HG02970 (cell line): ENCODE results near the gene MPRIP.

ENCODE experiments used
- ATAC-seq: cut with Tn5 transposase; IDR thresholded peaks from one replicate; pipeline ENCODE4 v1.9.1; 2021; ENCODE audit warnings: mild to moderate bottlenecking, moderate library complexity, moderate number of reproducible peaks; ENCODE audit not compliant: unreplicated experiment, low FRiP score

Gene MPRIP

DNA sequence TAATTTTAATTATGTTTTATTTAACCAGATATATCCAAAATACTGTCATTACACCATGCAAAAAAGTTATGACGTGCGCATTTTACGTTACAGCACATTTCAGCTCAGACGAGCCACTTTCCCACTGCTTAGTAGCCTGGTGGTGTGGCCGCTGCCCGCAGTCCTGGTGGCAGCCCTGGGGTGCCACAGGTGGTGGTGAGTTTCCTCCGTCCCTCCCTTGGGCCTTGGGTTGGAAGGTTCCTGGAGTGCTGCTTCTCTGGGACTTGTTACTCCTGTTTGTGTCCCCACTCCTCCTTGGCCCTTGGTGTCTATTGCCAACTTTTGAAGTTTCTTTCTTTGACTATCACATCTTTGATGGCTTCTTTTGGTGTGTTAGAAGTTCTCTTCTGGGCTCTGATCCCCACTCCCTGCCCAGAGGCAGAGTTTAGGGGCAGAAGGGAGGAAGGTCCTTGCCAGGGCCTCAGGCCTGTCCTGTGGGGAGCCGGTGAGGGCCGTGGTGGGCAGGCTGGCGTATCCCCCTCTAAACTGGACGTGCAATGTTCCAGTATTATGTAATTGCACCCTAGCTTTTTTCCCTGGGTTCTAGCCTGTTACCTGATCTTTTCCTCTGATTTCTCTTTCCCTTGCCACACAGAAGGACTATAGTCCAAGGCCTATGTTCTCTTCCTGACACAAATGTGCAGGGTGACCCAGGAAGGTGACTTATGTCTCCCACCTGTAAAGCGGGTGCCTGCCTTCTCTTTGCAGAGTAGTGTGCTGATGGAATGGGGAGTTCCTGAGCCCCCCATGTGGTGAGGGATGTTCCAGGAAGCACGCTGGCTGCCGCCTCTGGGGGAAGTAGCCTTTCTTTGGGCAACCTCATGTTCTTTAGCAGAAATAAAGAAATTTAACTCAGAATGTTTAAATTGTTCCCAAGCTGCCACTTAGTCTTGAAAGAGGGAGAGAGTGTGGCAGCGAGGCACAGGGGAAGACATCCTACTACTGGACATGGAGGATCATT is 8.4 kb downstream of the MPRIP start:
- ATAC-seq = no peak

DNA sequence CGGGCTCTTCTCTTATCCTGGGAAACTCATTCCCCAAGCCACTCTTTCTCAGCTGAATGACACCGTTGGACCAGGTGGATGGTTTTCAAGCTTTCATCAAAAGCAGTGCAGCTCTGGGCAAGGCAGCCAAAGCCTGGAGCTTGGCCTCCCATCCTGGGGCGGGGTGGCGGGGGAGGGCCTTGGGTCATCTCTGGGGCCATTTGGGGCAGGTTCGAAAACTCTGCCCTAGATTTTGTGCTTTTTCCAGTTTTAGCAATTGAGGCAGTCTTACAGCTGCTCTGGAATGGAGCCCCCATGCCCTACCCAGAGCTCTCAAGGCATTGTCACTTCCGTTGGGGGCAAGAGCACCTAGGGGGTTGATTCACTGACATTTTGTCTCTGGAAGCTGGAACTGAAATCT is 9.1 kb downstream of the MPRIP start:
- ATAC-seq = no peak

DNA sequence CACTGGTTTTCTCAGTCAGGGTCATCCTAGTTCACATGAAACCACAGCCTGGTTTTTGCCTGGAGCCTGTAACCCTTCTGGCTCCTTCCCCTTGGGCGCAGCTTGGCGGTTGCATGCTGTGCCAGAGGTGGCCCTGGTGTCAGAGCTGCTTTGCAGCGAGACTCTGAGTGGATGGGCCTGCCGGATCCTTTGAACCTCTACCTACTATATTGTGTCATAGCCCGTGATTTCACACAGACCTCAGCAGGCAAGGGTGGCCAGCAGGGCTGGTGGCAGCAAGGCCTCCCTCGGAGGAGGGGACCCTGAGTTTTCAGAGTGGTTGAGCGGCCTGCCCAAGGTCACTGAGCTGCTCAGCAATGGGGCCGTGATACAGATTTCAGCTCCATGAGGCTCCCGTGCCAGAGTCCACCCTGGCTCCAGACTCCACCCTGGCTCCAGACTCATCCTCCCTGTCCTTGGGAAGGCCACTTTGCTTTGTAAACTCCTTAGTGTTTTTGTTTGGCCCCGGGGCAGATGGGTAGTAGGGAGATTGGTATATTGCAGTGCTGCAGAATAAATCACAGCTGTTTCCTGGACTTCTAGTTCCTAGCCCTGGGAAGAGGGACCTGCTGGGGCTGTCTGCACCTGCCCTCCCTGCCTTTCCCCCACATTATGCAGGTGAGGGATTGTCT is 9.7 kb downstream of the MPRIP start:
- ATAC-seq = no peak

DNA sequence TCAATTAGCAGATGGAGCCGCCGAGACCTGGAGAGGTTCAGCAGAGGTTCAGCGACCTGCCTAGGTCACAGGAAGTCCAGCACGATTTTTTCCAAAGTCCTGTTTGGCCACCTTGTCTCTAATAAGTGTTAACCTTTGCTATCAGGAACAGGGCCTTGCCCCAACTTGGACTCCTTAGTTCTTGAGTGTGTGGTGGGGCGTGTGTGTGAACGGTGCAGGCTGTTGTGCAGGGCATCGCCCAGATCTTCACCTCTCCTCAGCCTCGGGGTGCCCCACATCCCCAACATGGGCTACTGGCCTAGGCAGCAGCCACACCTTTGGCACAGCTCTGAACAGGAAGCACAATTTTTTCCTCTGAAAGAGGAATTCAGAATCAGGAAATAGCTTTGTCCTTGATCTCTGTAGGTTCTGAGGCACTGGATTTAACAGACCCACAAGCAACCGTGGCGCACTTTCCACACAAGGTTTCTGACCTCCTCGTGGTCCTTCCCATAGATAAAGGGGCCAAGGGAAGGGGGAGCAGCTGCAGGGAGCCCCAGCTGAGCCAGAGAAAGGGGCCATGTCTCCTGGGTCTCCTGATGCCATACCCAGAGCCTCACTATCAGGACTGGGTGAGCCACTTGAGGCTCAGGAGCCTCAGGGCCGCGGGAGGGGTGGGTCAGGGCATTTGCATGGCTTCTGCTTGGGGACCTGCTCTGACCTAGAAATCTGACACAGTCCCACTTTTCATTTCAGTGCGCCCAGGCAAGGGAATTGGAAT is 10.4 kb downstream of the MPRIP start:
- no peak for ATAC-seq

DNA sequence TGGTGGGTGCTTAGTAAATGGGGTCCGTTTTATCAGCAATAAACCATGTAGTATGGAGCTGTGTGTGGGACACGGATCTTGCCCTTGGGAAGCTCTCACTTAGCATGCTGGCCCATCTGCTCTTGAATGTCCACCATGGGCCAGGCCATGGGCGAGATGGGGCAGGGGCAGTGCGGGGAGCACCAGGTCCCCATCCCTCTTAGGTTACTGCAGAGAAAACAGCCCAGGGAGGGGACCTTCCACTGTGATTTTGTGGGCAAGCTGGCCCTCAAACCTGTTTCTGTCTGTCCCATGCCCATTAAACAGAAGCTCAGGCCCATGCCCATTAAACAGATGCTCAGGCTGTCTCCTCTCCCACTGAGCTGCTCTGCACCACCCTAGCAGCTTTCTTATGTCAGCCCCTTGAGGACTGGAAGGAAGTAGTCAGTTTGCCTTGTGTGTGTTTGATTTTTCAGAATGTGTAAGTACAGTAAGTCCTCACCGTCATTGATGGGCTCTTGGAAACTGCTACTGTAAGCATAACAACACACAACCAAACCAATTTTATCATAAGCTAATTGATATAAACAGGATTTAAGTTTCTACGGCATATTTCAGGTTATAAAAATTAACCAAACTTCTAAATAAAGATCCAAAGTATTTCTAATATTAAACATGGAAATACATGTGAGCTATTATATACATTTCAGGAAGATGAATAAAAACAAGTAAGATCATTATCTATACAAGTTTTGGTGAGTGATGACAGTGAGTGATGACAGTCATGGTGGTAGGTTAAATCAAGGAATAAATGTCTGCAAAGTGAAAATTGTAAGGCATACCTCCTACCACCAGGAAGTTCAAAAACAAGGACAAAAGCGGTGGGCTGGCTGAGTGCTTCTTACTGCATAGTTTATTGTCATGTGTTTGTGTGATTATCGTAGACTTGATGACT is 11.5 kb downstream of the MPRIP start:
- no peak for ATAC-seq

DNA sequence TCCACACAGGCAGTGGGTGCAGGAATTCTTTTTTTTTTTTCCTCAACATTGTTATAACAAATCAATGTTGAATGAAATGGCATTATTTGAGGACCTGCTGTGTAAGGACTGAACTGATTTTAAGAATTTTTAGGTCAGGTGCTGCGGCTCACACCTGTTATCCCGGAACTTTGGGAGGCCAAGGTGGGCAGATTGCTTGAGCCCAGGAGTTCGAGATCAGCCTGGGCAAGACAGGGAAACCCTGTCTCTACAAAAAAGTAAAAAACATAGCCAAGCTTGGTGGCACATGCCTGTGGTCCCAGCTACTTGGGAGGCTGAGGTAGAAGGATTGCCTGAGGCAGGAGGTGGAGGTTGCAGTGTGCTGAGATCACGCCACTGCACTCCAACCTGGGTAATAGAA is 12.4 kb downstream of the MPRIP start:
- ATAC-seq = no peak

DNA sequence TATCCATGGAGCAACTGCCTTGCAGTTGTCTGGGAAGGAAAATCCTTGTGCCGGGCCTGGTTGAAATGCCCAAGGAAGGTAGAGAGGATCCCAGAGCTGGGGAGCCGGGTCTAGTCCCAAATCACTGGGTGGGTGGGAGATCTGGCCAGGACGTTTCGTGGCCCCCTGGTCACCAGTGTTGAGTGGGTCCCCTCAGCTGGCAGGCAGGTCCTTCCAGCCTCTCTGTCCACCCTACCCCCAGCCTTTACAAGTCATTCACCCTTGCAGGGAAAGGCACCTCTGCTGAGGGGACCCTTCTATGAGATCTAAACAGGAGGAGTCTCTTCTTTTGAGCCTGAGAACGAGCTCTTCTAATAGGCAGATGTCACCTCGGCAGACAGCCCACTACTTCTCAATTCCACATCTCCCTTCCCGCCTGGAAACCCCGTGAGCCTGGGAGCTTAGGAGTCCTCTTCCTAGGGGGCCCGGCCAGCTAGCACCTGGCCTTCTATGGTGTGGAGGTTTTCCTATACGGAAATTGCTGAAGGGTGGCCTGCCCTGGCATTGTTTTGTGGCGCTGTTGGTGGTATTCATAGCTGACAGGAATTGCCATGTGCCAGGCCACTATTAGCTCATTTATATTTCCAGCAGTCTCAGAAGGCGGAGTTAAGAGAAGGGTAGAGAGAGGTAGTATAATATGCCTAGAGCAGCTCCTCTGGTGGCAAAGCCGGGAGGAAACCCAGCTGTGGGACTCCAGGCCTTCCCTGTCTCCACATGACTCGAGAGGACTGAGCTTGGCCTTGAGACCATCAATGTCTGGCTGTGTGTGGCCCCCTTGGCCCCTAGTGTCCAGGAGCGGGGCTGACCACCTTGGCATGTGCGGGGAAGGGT is 13.3 kb downstream of the MPRIP start:
- no peak for ATAC-seq

DNA sequence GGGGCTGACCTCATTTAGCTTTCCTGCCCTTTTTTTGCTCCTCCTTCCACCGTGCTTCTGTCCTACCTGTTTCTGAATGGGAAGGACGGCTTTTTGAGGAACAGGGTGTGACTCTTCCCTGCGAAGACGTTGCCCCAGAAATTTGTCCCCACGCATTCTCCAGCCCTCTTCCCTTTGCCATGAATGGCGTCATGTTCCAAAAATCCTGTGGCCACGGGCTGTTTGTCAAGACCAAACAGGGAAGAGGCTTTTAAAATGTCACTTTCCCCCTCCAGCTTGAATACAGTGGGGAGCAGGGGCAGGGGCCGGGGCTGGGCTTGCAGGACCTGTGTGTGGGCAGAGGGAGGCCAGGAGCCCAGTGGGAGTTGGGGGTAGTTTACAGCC is 13.9 kb downstream of the MPRIP start:
- ATAC-seq = no peak

DNA sequence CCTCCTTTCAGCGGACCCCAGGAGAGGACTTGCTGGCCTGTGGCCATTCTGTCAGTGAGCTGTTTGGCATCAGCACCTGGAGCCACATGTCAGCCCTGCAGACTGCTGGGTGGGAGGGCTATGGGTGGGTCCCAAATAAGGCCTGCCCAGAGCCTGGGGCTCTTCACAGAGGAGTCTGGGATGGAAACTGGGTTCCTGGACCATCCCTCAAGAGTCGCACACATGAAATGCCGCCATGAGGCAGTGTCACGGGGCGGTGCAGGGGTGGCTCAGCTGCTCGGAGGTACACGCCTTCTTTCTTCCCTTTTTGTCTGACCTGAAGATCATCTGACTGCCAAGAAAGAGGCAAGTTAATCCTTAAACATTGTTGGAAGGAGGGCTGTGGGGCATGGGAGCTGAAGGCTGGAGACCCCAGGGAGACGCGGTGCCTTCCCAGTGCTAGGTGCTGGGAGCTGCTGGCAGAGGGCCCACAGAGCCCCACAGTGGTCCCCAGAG is 14.8 kb downstream of the MPRIP start:
- ATAC-seq = no peak

DNA sequence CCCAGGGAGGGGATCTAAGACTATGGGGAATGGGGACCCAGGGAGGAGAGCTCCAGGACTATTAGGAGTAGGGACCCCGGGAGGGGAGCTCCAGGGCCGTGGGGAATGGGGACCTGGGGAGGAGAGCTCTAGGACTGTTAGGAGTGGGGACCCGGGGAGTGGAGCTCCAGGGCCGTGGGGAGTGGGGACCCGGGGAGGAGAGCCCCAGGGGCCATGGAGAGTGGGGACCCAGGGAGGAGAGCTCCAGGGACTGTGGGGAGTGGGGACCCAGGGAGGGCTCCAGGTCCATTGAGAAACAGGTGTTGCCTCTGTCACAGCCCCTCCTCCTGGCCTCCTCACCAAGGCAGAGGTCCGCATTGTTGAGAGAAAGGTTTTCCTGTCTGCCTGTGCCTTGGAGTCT is 16.0 kb downstream of the MPRIP start:
- no peak for ATAC-seq

DNA sequence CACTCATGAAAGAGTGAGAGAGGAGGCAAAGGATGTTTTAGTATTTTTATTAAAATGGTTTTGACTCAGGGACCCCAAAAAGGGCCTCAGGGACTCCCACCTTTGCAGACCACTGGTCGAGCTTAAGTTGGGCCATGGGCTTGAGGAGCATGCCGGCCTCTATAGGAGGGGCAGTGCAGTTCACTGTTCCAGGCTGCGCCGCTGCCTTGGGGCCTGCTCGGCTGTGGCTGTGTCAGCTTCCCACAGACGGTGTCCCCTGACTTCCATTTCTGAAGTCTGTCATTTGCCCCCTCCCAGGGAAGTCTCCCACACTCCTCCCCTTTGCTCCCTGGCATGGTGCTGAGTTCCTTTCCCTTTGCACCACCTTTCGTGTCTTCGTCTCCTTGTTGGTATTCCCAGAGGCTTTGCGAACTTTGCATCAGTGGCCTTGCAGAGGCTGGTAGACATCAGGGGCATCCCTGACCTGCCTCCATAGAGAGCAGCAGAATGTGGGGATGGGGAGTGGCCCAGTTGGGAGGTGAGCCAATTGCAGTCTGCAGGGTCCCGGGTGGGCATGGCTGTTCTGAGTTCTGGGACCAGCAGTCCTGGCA is 17.1 kb downstream of the MPRIP start:
- ATAC-seq = no peak

DNA sequence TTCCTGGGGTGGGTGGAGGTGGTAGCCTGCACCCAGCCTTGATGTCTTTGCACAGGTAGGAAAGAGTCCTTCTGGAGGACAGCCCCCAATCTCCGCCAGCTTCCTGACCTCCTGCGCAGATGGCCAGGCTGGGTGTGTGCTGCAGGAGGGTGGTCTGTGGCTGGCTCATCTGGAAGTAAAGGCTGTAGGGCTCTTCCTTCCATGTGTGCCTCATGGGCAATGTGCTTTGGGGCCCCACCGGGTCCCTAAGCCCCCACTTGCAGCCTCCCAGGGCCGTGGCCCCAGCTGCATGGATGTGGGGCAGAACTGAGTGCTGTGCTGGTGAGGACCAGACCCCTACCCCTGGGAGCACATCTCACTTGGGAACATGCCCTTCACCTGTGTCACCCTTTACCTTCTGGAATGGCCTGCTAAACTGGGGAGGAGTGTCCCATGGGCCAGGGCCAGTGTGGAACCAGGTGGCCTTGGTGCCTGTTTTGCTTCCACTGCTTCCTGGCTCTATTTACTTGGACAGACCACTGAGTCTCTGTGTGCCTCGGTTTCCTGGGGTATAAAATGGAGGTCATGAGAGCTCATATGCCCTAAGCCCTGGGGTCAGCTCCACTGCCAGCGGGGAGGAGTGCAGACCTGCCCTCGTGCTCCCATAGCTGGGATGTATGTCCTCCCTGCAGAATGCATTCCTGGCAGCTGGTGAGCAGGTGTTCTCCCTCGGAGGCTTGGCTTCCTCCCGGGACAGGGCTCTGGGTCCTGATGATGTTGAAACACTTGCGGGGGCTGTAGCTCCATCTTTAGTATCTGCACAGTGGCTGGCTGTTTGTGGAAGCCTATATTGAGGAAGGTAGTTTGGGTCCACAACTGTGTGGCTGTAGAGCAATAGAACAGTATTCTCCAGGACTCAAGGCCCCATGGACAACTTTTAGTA is 18.0 kb downstream of the MPRIP start:
- no peak for ATAC-seq

DNA sequence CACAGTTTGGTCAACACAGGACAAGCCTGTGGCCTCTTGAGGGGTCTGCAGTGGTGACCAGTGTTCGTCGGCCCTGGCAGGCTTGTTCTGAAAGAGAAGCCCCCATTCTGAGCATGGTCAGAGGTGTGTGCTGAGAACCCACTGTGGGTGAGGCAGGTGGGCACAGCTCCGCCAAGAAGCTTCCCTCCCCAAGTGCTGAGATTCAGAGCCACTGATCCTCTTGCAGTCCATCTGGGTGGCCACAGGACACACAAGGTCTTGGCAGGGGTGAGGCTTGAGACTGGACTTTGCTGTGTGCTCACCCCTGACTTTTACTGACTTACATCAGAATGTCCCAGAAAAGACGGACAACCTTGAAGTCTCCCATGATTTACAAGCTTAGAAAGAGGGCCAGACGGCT is 18.7 kb downstream of the MPRIP start:
- ATAC-seq = no peak

DNA sequence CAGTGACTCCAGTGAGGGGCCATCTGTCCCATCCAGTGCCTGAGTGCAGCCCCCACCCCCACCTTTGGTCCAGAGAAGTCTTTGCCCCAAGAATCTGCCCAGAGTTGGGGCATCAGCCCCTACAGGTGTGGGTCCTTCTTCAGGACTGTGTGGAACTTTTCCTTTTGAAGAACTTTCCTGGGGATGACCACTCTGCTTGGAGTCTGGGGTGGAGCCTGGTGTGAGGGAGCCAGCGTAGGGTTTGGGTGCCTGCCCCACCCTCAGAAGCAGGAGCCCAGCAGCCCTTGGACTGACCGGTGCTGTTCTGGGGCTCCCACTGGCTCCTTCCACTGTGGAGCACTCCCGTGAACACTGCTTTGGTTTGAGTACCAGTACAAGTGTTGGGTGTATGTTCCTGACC is 19.3 kb downstream of the MPRIP start:
- no peak for ATAC-seq

DNA sequence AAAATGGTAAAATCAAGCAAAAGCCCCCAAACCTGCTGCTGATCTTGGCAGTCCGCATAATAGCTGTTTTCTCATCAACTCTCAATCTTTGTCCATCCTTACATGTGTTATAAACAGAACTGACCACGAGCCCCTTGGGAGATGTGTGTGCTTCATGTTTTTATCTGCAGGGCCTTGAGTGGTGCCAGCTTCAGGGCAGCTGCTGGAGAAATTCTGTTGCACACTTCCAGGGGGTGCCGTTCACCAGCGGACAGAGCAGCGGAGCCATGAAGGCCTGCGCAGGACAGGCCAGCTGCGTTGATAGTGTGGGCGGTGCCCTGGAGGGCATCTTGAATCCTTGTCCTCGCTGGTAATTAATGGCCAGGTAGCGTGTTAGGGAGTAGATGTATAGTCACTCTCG is 20.1 kb downstream of the MPRIP start:
- ATAC-seq = no peak

DNA sequence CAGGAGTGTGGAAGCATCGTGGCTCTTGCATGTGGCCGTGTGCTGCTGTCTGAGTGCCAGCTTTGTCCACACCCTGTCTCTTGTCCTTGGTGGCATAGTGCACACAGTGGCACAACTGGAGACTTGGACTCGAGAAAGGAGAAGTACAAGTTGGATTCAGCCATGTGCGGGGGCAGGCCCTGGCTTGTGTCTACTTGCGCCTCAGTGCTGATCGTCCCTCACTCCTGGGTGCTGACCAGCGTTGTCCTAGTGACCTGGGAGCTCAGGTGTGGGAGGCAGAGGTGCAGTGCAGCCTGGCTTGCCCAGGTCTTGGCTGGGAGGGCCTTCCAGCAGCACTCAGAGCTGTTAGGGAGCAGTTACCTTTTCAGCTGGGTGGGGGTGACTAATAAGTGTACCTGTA is 20.6 kb downstream of the MPRIP start:
- no peak for ATAC-seq

DNA sequence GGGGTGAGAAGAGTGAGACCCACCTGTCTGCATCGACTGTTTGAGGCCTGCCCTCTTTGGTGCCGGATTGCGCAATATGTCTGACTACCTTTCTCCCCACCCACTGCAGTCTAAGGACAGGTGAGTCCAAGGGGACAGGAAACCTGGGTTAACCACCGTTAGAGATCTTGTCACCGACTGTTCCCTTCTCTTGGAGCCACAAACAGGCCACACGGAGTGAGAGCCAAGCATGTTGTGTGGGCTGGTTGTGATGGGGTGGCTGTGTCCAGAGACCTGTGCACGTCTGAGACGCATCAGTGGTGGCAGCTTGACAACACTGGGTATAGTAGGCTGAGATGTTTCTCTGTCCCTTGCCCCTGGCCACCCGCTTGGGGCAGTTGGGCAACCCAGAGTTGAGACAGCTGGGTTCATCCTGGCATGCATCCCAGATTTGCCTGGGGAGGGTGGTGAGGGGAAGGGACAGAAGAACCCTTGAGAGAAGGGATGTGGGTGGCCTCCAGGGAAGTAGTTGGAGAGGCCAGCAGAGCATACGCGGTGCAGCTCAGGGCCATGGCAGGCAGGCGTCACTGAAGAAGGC is 21.4 kb downstream of the MPRIP start:
- ATAC-seq = no peak
